SJSA1 (cell line): ENCODE data around the gene ZCCHC2. TPM values are rescaled to one million over a fixed set of nuclear protein-coding genes. Genes with fewer than 3 reads are reported as not detected.

ENCODE experiments used
- DNase-seq, 2 experiments: peaks; one replicate each; pipeline ENCODE4 v3.0.0-alpha.2; 2015 to 2020; ENCODE audit warnings: low spot score in 2 of 2, low read depth in 1 of 2
- H3K27ac ChIP-seq: fragments of 250-450 bp; sonication (Bioruptor Pico); 2 replicates; pipeline ENCODE4 v1.5.1; 2020; ENCODE audit warnings: mild to moderate bottlenecking, moderate library complexity
- H3K27me3 ChIP-seq: fragments of 250-450 bp; sonication (Bioruptor Pico); replicated peaks from 2 replicates; pipeline ENCODE4 v1.5.1; 2020; ENCODE audit warnings: mild to moderate bottlenecking, moderate library complexity
- H3K36me3 ChIP-seq: fragments of 250-450 bp; sonication (Bioruptor Pico); 2 replicates; pipeline ENCODE4 v1.5.1; 2020; ENCODE audit warnings: mild to moderate bottlenecking
- H3K4me1 ChIP-seq: fragments of 250-450 bp; sonication (Bioruptor Pico); replicated peaks from 2 replicates; pipeline ENCODE4 v1.6.1; 2021; ENCODE audit warnings: mild to moderate bottlenecking
- H3K4me3 ChIP-seq: fragments of 250-450 bp; sonication (Bioruptor Pico); 2 replicates; pipeline ENCODE4 v1.5.1; 2020; ENCODE audit warnings: mild to moderate bottlenecking
- H3K9me3 ChIP-seq: fragments of 250-450 bp; sonication (Bioruptor Pico); replicated peaks from 2 replicates; pipeline ENCODE4 v1.5.1; 2020; ENCODE audit warnings: mild to moderate bottlenecking
- total RNA-seq: library from RNA; depleted of rRNA; stranded (reverse); fragments of >200 nt; shearing (Covaris generic); gene quantifications from 2 replicates; pipeline ENCODE4 v1.2.3, GENCODE V29; 2014

Gene ZCCHC2
- total RNA-seq, 1 experiment from 2014 or later: 3.3 TPM

GRCh38 chr18:62556397-62556796 is 33.6 kb downstream of the ZCCHC2 start:
- no peak overlapping the region for H3K27ac ChIP-seq
- DNase-seq: no peak
- no peaks in the 10 kb centered on the region for H3K9me3 ChIP-seq
- H3K4me3 ChIP-seq: no peak overlapping the region
- H3K36me3 ChIP-seq: peaks cover 18% of the 10 kb centered on the region; the same call in 1 of the 2 replicates
- H3K4me1 ChIP-seq: no peaks in the 10 kb centered on the region
- H3K27me3 ChIP-seq: no peaks in the 10 kb centered on the region

GRCh38 chr18:62558015-62558663 is 35.3 kb downstream of the ZCCHC2 start:
- Histone ChIP-seq H3K36me3 (peaks cover 18% of the 10 kb centered on the region; the same call in 1 of the 2 replicates), H3K4me3 (no peak overlapping the region), H3K9me3 (no peaks in the 10 kb centered on the region), H3K4me1 (no peaks in the 10 kb centered on the region), H3K27me3 (no peaks in the 10 kb centered on the region), H3K27ac (no peak overlapping the region)
- no peak for DNase-seq

GRCh38 chr18:62564044-62564443 is 41.2 kb downstream of the ZCCHC2 start:
- peaks cover 5% of the 10 kb centered on the region for H3K36me3 ChIP-seq
- H3K4me3 ChIP-seq: no peak overlapping the region
- H3K27me3 ChIP-seq: no peaks in the 10 kb centered on the region
- H3K27ac ChIP-seq: no peak overlapping the region
- DNase-seq: no peak
- no peaks in the 10 kb centered on the region for H3K4me1 ChIP-seq
- H3K9me3 ChIP-seq: no peaks in the 10 kb centered on the region

GRCh38 chr18:62566199-62566598 is 43.4 kb downstream of the ZCCHC2 start:
- Histone ChIP-seq H3K4me3 (no peak overlapping the region), H3K27me3 (no peaks in the 10 kb centered on the region), H3K4me1 (no peaks in the 10 kb centered on the region), H3K36me3 (no peaks in the 10 kb centered on the region; the same call in none of the 2 replicates), H3K9me3 (no peaks in the 10 kb centered on the region), H3K27ac (no peak overlapping the region)
- no peak for DNase-seq

GRCh38 chr18:62566818-62567217 is 44.0 kb downstream of the ZCCHC2 start:
- no peaks in the 10 kb centered on the region; the same call in none of the 2 replicates for H3K36me3 ChIP-seq

GRCh38 chr18:62569081-62569655 is 46.3 kb downstream of the ZCCHC2 start:
- H3K27ac ChIP-seq: no peak overlapping the region
- H3K27me3 ChIP-seq: no peaks in the 10 kb centered on the region
- no peak for DNase-seq

More at GRCh38 chr18:62566818-62567217, 44.0 kb downstream of the ZCCHC2 start:
- no peak for DNase-seq
- Histone ChIP-seq H3K27ac (no peak overlapping the region), H3K27me3 (no peaks in the 10 kb centered on the region), H3K4me1 (no peaks in the 10 kb centered on the region), H3K9me3 (no peaks in the 10 kb centered on the region), H3K4me3 (no peak overlapping the region)

GRCh38 chr18:62571037-62571436 is 48.2 kb downstream of the ZCCHC2 start:
- Histone ChIP-seq H3K9me3 (no peaks in the 10 kb centered on the region), H3K27me3 (no peaks in the 10 kb centered on the region), H3K27ac (no peak overlapping the region), H3K4me1 (no peaks in the 10 kb centered on the region), H3K4me3 (no peak overlapping the region), H3K36me3 (peaks cover 16% of the 10 kb centered on the region)
- no peak for DNase-seq

More at GRCh38 chr18:62569081-62569655, 46.3 kb downstream of the ZCCHC2 start:
- no peak overlapping the region for H3K4me3 ChIP-seq
- no peaks in the 10 kb centered on the region for H3K4me1 ChIP-seq
- H3K36me3 ChIP-seq: peaks cover 4% of the 10 kb centered on the region
- H3K9me3 ChIP-seq: no peaks in the 10 kb centered on the region

GRCh38 chr18:62571648-62572047 is 48.8 kb downstream of the ZCCHC2 start:
- Histone ChIP-seq H3K4me1 (no peaks in the 10 kb centered on the region), H3K9me3 (no peaks in the 10 kb centered on the region), H3K27me3 (no peaks in the 10 kb centered on the region), H3K36me3 (peaks cover 16% of the 10 kb centered on the region), H3K27ac (no peak overlapping the region), H3K4me3 (no peak overlapping the region)
- no peak for DNase-seq

GRCh38 chr18:62572456-62572855 is 49.6 kb downstream of the ZCCHC2 start:
- Histone ChIP-seq H3K9me3 (no peaks in the 10 kb centered on the region), H3K4me1 (no peaks in the 10 kb centered on the region), H3K4me3 (no peak overlapping the region), H3K36me3 (peaks cover 16% of the 10 kb centered on the region), H3K27ac (no peak overlapping the region), H3K27me3 (no peaks in the 10 kb centered on the region)
- DNase-seq: no peak

- no peaks in the 10 kb centered on the region for H3K9me3 ChIP-seq
- H3K4me1 ChIP-seq: no peaks in the 10 kb centered on the region
- no peak for DNase-seq
- H3K27ac ChIP-seq: no peak overlapping the region
- H3K36me3 ChIP-seq: peaks cover 16% of the 10 kb centered on the region
- H3K27me3 ChIP-seq: no peaks in the 10 kb centered on the region
- H3K4me3 ChIP-seq: no peak overlapping the region
Observed at GRCh38 chr18:62574776-62575175, 52.0 kb downstream of the ZCCHC2 start.

- Histone ChIP-seq H3K4me1 (no peaks in the 10 kb centered on the region), H3K27me3 (no peaks in the 10 kb centered on the region), H3K9me3 (no peaks in the 10 kb centered on the region), H3K36me3 (peaks cover 16% of the 10 kb centered on the region), H3K27ac (no peak overlapping the region), H3K4me3 (no peak overlapping the region)
- no peak for DNase-seq
Observed at GRCh38 chr18:62576271-62576670, 53.4 kb downstream of the ZCCHC2 start.

- Histone ChIP-seq H3K27me3 (no peaks in the 10 kb centered on the region), H3K27ac (no peak overlapping the region), H3K4me1 (no peaks in the 10 kb centered on the region), H3K4me3 (no peak overlapping the region), H3K36me3 (peaks cover 16% of the 10 kb centered on the region), H3K9me3 (no peaks in the 10 kb centered on the region)
- no peak for DNase-seq
Observed at GRCh38 chr18:62576845-62577512, 54.2 kb downstream of the ZCCHC2 start.

GRCh38 chr18:62577765-62578164 is 54.9 kb downstream of the ZCCHC2 start:
- no peak overlapping the region for H3K4me3 ChIP-seq
- no peak overlapping the region for H3K27ac ChIP-seq
- H3K27me3 ChIP-seq: no peaks in the 10 kb centered on the region
- H3K4me1 ChIP-seq: no peaks in the 10 kb centered on the region
- no peak for DNase-seq
- H3K36me3 ChIP-seq: peaks cover 16% of the 10 kb centered on the region
- H3K9me3 ChIP-seq: no peaks in the 10 kb centered on the region

GRCh38 chr18:62578980-62579511 is 56.2 kb downstream of the ZCCHC2 start:
- H3K27me3 ChIP-seq: no peaks in the 10 kb centered on the region
- H3K4me3 ChIP-seq: no peak overlapping the region
- no peak overlapping the region for H3K27ac ChIP-seq
- peaks cover 14% of the 10 kb centered on the region for H3K36me3 ChIP-seq
- DNase-seq: no peak
- H3K4me1 ChIP-seq: peaks cover 4% of the 10 kb centered on the region; the same call in 1 of the 2 replicates
- no peaks in the 10 kb centered on the region for H3K9me3 ChIP-seq
